NCI-H446 (cell line): ENCODE data around the gene NR2E3.

Source experiments
- DNase-seq, 2 experiments: peaks; one replicate each; lab custom pipeline; 2025; lab: John Stamatoyannopoulos, UW

NR2E3 gene

GRCh38 chr15:71810256-71811035 lies at the start of gene NR2E3:
NR2E3 (plus strand) TSS chr15:71810554; CDS start chr15:71810744, 190 bp downstream.
- DNase-seq: no peak

- no peak for DNase-seq
Observed at GRCh38 chr15:71760852-71761251, 49.5 kb upstream of the NR2E3 start.

GRCh38 chr15:71761649-71762048 lies 48.7 kb upstream of the NR2E3 start:
- DNase-seq: no peak

- DNase-seq: no peak
Observed at GRCh38 chr15:71768184-71768583, 42.2 kb upstream of the NR2E3 start.

- no peak for DNase-seq
Observed at GRCh38 chr15:71773206-71773859, 37.0 kb upstream of the NR2E3 start.

GRCh38 chr15:71775856-71776255 lies 34.5 kb upstream of the NR2E3 start:
- no peak for DNase-seq

GRCh38 chr15:71776304-71776703 lies 34.0 kb upstream of the NR2E3 start:
- no peak for DNase-seq

- no peak for DNase-seq
Observed at GRCh38 chr15:71777216-71777943, 33.0 kb upstream of the NR2E3 start.

- DNase-seq: no peak
Observed at GRCh38 chr15:71779073-71779797, 31.1 kb upstream of the NR2E3 start.

- peak; percentile 5 to 12 for DNase-seq
Observed at GRCh38 chr15:71780115-71780976, 30.0 kb upstream of the NR2E3 start.

GRCh38 chr15:71781179-71781964 lies 29.0 kb upstream of the NR2E3 start:
- no peak for DNase-seq

GRCh38 chr15:71781965-71782265 lies 28.4 kb upstream of the NR2E3 start:
- DNase-seq: no peak

GRCh38 chr15:71782422-71783165 lies 27.8 kb upstream of the NR2E3 start:
- DNase-seq: no peak

GRCh38 chr15:71784719-71785118 lies 25.6 kb upstream of the NR2E3 start:
- no peak for DNase-seq

- DNase-seq: no peak
Observed at GRCh38 chr15:71785996-71786395, 24.4 kb upstream of the NR2E3 start.

GRCh38 chr15:71786673-71787072 lies 23.7 kb upstream of the NR2E3 start:
- no peak for DNase-seq

- no peak for DNase-seq
Observed at GRCh38 chr15:71788646-71789579, 21.4 kb upstream of the NR2E3 start.

- DNase-seq: no peak
Observed at GRCh38 chr15:71789616-71790015, 20.7 kb upstream of the NR2E3 start.

GRCh38 chr15:71790081-71790480 lies 20.3 kb upstream of the NR2E3 start:
- DNase-seq: no peak
